ENCODE measurements around the gene NGB. TPM values are rescaled to one million over a fixed set of nuclear protein-coding genes. Genes with fewer than 3 reads are reported as not detected.

Gene NGB
- polyA plus RNA-seq, 3 donors = not detected

DNA sequence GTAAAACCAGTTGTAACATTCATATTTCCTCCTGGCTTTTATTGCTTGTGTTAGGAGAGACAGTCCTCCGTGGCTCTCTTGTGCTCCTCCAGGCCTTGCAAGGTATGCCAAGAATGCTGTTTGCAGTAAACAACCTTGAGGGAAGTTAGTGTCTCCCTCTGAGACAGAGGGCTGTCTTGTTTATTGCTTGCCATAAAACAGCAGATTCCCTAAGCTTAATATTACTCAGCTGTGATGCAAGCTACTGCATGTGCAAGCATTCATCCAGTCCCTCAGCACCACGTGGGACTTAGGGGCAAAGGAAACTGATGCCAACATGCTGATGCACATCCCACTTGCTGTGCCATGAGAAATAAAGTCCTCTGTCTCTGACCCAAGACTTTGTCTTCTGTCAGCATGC is 43.0 kb upstream of the NGB start:
- H3K4me3 ChIP-seq (replicated peaks in 1 of 3; ENCODE audit: low read depth in 2 of 3, low read length in 3 of 3) = no peak overlapping the region
- Mint-ChIP-seq H3K27me3 (ENCODE audit: low read depth in 3 of 3) (peaks cover 0 to 2% (median 0%) of the 10 kb centered on the region in 3 donors), H3K4me3 (no peak overlapping the region), H3K4me1 (peaks cover 15% of the 10 kb centered on the region), H3K36me3 (peaks cover 0 to 2% of the 10 kb centered on the region in 2 donors), H3K27ac (no peak overlapping the region), H3K9me3 (peaks cover 0 to 5% (median 0%) of the 10 kb centered on the region in 7 donors)
- H2AFZ ChIP-seq (ENCODE audit: insufficient read depth, low read depth, low read length, poor library complexity, severe bottlenecking) = no peak overlapping the region
- H3K27me3 ChIP-seq (ENCODE audit: control insufficient read depth in 2 of 2, insufficient read depth in 2 of 2, low read length in 2 of 2) = no peaks in the 10 kb centered on the region
- no peaks in the 10 kb centered on the region for H4K20me1 ChIP-seq (ENCODE audit: insufficient read depth, low read length)
- H3K36me3 ChIP-seq (replicated peaks in 1 of 2; ENCODE audit: control insufficient read depth in 1 of 2, insufficient read depth in 2 of 2, low read length in 2 of 2) = no peaks in the 10 kb centered on the region
- TF ChIP-seq, protein P1, sequence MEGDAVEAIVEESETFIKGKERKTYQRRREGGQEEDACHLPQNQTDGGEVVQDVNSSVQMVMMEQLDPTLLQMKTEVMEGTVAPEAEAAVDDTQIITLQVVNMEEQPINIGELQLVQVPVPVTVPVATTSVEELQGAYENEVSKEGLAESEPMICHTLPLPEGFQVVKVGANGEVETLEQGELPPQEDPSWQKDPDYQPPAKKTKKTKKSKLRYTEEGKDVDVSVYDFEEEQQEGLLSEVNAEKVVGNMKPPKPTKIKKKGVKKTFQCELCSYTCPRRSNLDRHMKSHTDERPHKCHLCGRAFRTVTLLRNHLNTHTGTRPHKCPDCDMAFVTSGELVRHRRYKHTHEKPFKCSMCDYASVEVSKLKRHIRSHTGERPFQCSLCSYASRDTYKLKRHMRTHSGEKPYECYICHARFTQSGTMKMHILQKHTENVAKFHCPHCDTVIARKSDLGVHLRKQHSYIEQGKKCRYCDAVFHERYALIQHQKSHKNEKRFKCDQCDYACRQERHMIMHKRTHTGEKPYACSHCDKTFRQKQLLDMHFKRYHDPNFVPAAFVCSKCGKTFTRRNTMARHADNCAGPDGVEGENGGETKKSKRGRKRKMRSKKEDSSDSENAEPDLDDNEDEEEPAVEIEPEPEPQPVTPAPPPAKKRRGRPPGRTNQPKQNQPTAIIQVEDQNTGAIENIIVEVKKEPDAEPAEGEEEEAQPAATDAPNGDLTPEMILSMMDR (IDR thresholded peaks at IDR 0.05) = no peak
- intact Hi-C loops (cut with micrococcal nuclease) = no loop called here
- 50% methylated on average over 1 of the region's 2 CpGs for WGBS (ENCODE audit: insufficient coverage)
- no peak overlapping the region for H3K4me2 ChIP-seq (replicated peaks; ENCODE audit: extremely low read depth, low read length, poor library complexity, severe bottlenecking)
- peaks cover 9 to 14% of the 10 kb centered on the region in 2 donors for H3K4me1 ChIP-seq (ENCODE audit: control insufficient read depth in 1 of 2, insufficient read depth in 2 of 2, low read length in 2 of 2)
- H3K9ac ChIP-seq (ENCODE audit: insufficient read depth, low read length, poor library complexity, severe bottlenecking) = no peak overlapping the region
- no peak for DNase-seq
- no peaks in the 10 kb centered on the region for H3K9me3 ChIP-seq (replicated peaks in 1 of 2; ENCODE audit: control insufficient read depth in 1 of 2, insufficient read depth in 1 of 2, low read length in 2 of 2)
- H3K27ac ChIP-seq (ENCODE audit: low read depth in 1 of 2, low read length in 2 of 2) = no peak overlapping the region
- H3K79me2 ChIP-seq (ENCODE audit: insufficient read depth, low read length) = peaks cover 2% of the 10 kb centered on the region

DNA sequence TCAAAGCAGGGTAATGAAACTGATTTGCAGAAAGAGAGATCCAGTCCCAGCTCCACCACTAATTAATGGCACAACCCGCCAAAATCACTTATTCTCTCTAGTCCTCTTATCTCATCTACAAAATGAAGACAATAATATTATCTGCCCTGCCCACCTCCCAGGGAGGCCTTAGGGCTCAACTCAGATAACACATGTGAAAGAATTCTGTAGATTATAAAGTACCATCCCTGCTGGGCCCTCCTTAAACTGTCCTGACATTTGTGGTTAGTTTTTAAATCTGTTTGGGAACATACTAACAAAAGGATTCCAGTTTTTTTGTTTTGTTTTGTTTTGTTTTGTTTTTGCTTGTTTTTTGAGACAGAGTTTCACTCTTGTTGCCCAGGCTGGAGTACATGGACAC is 42.4 kb upstream of the NGB start:
- Mint-ChIP-seq H3K36me3 (peaks cover 2% of the 10 kb centered on the region in 2 donors), H3K4me1 (peaks cover 18% of the 10 kb centered on the region), H3K27ac (no peak overlapping the region), H3K27me3 (ENCODE audit: low read depth in 3 of 3) (peaks cover 0 to 2% (median 0%) of the 10 kb centered on the region in 3 donors), H3K9me3 (peaks cover 0 to 5% (median 0%) of the 10 kb centered on the region in 7 donors), H3K4me3 (no peak overlapping the region)
- Histone ChIP-seq H3K9ac (ENCODE audit: insufficient read depth, low read length, poor library complexity, severe bottlenecking) (no peak overlapping the region), H3K27me3 (ENCODE audit: control insufficient read depth in 2 of 2, insufficient read depth in 2 of 2, low read length in 2 of 2) (no peaks in the 10 kb centered on the region), H3K4me1 (ENCODE audit: control insufficient read depth in 1 of 2, insufficient read depth in 2 of 2, low read length in 2 of 2) (peaks cover 13 to 19% of the 10 kb centered on the region in 2 donors), H3K4me3 (replicated peaks in 1 of 3; ENCODE audit: low read depth in 2 of 3, low read length in 3 of 3) (no peak overlapping the region), H4K20me1 (ENCODE audit: insufficient read depth, low read length) (no peaks in the 10 kb centered on the region), H3K27ac (ENCODE audit: low read depth in 1 of 2, low read length in 2 of 2) (no peak overlapping the region), H3K79me2 (ENCODE audit: insufficient read depth, low read length) (no peaks in the 10 kb centered on the region), H3K4me2 (replicated peaks; ENCODE audit: extremely low read depth, low read length, poor library complexity, severe bottlenecking) (no peak overlapping the region), H3K9me3 (replicated peaks in 1 of 2; ENCODE audit: control insufficient read depth in 1 of 2, insufficient read depth in 1 of 2, low read length in 2 of 2) (no peaks in the 10 kb centered on the region), H3K36me3 (replicated peaks in 1 of 2; ENCODE audit: control insufficient read depth in 1 of 2, insufficient read depth in 2 of 2, low read length in 2 of 2) (no peaks in the 10 kb centered on the region), H2AFZ (ENCODE audit: insufficient read depth, low read depth, low read length, poor library complexity, severe bottlenecking) (no peak overlapping the region)
- no CpG with 5 or more reads among the region's 1 CpG for WGBS (ENCODE audit: insufficient coverage)
- intact Hi-C loops (cut with micrococcal nuclease) = no loop called here
- no peak for DNase-seq
- TF ChIP-seq, protein P1 (IDR thresholded peaks at IDR 0.05) = no peak
